ENCODE measurements around the gene MAEA.

MAEA gene

DNA sequence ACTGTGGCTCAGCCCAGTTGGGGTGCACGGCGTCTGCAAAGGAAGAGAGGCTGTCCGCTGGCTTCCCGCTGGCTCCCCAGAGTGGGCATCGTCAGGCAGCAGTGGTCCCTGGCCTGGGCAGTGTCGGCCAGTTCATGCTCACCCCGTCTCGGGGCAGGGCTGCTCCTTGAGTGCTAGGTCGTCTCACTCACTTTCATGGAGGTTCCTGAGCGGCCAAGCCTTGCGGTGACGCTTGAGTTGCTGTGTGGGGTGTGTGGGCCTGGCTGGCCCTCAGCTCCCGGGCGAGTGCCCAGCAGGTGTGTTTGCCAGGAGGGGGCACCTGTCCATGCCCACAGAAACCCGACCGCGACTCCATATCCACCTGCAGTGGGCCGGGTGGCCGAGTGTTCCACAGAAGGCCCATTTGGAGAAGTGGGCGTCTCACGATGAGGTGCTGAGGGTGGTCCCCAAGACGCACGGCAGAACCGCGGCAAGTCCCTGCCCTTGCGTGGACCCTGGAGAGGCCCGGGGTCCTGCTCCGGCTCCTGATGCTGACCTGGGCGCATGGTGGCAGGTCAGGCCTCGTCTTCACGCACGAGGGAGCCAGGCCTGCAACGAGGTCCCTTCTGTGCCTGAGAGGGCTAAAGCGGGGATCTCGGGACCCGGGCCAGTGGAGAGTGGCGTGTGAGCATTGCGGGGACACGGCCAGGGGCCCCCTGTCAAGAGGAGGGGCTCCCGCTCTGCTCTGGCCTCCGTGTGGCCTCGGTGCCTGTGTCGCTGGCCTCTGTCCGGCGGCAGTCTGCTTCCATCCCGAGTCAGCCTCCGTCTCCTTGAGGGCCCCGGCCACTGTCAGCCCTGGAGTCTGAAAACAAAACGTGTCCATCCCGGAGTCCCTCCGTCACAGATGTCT is 38.8 kb downstream of the MAEA start:
- H3K9me2 ChIP-seq (replicated peaks; ENCODE audit: control insufficient read depth, low read length): no peaks in the 10 kb centered on the region
- H3K27me3 ChIP-seq (ENCODE audit: control insufficient read depth, low read length): no peaks in the 10 kb centered on the region
- H3K79me2 ChIP-seq (ENCODE audit: control insufficient read depth, low read length): peaks cover 4% of the 10 kb centered on the region; the same call in 1 of the 2 replicates
- no peaks in the 10 kb centered on the region for H3K4me1 ChIP-seq (ENCODE audit: control insufficient read depth, low read length)
- H3K36me3 ChIP-seq (ENCODE audit: control insufficient read depth, low read length): peaks cover 51% of the 10 kb centered on the region
- H3K4me2 ChIP-seq (ENCODE audit: low read length): no peak overlapping the region
- no peaks in the 10 kb centered on the region for H4K20me1 ChIP-seq (ENCODE audit: control insufficient read depth, insufficient read depth, low read depth, low read length)
- no peak overlapping the region for H3K27ac ChIP-seq (ENCODE audit: low read depth, low read length)
- no peak for TF ChIP-seq EZH2phosphoT487 (IDR thresholded peaks at IDR 0.05; ENCODE audit: borderline replicate concordance, low read length)
- TF ChIP-seq, protein P1, sequence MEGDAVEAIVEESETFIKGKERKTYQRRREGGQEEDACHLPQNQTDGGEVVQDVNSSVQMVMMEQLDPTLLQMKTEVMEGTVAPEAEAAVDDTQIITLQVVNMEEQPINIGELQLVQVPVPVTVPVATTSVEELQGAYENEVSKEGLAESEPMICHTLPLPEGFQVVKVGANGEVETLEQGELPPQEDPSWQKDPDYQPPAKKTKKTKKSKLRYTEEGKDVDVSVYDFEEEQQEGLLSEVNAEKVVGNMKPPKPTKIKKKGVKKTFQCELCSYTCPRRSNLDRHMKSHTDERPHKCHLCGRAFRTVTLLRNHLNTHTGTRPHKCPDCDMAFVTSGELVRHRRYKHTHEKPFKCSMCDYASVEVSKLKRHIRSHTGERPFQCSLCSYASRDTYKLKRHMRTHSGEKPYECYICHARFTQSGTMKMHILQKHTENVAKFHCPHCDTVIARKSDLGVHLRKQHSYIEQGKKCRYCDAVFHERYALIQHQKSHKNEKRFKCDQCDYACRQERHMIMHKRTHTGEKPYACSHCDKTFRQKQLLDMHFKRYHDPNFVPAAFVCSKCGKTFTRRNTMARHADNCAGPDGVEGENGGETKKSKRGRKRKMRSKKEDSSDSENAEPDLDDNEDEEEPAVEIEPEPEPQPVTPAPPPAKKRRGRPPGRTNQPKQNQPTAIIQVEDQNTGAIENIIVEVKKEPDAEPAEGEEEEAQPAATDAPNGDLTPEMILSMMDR (IDR thresholded peaks at IDR 0.05; ENCODE audit: low read depth, low read length, poor library complexity, severe bottlenecking): no peak
- no peaks in the 10 kb centered on the region for H3K9me3 ChIP-seq (ENCODE audit: control insufficient read depth, insufficient read depth, low read length)
- no peaks in the 10 kb centered on the region for H3F3A ChIP-seq (ENCODE audit: control insufficient read depth, insufficient read depth)
- H3K4me3 ChIP-seq (ENCODE audit: low read length): no peak overlapping the region

GRCh38 chr4:1329408-1330371 is 40.0 kb downstream of the MAEA start:
- H4K20me1 ChIP-seq (ENCODE audit: control insufficient read depth, insufficient read depth, low read depth, low read length): no peaks in the 10 kb centered on the region
- no peaks in the 10 kb centered on the region for H3F3A ChIP-seq (ENCODE audit: control insufficient read depth, insufficient read depth)
- H3K4me3 ChIP-seq (ENCODE audit: low read length): no peak overlapping the region
- TF ChIP-seq EZH2phosphoT487 (IDR thresholded peaks at IDR 0.05; ENCODE audit: borderline replicate concordance, low read length): no peak
- TF ChIP-seq, protein P1 (IDR thresholded peaks at IDR 0.05; ENCODE audit: low read depth, low read length, poor library complexity, severe bottlenecking): no peak
- H3K9me3 ChIP-seq (ENCODE audit: control insufficient read depth, insufficient read depth, low read length): no peaks in the 10 kb centered on the region
- H3K27ac ChIP-seq (ENCODE audit: low read depth, low read length): no peak overlapping the region
- H3K27me3 ChIP-seq (ENCODE audit: control insufficient read depth, low read length): no peaks in the 10 kb centered on the region
- H3K9me2 ChIP-seq (replicated peaks; ENCODE audit: control insufficient read depth, low read length): no peaks in the 10 kb centered on the region
- peaks cover 4% of the 10 kb centered on the region; the same call in 1 of the 2 replicates for H3K79me2 ChIP-seq (ENCODE audit: control insufficient read depth, low read length)
- H3K4me2 ChIP-seq (ENCODE audit: low read length): no peak overlapping the region
- H3K36me3 ChIP-seq (ENCODE audit: control insufficient read depth, low read length): peaks cover 46% of the 10 kb centered on the region
- H3K4me1 ChIP-seq (ENCODE audit: control insufficient read depth, low read length): no peaks in the 10 kb centered on the region

GRCh38 chr4:1330761-1331590 is 41.3 kb downstream of the MAEA start:
- Histone ChIP-seq H3K9me3 (ENCODE audit: control insufficient read depth, insufficient read depth, low read length) (no peaks in the 10 kb centered on the region), H3F3A (ENCODE audit: control insufficient read depth, insufficient read depth) (no peaks in the 10 kb centered on the region), H3K27ac (ENCODE audit: low read depth, low read length) (no peak overlapping the region), H3K4me1 (ENCODE audit: control insufficient read depth, low read length) (no peaks in the 10 kb centered on the region), H4K20me1 (ENCODE audit: control insufficient read depth, insufficient read depth, low read depth, low read length) (no peaks in the 10 kb centered on the region), H3K36me3 (ENCODE audit: control insufficient read depth, low read length) (peaks cover 37% of the 10 kb centered on the region), H3K27me3 (ENCODE audit: control insufficient read depth, low read length) (no peaks in the 10 kb centered on the region), H3K9me2 (replicated peaks; ENCODE audit: control insufficient read depth, low read length) (no peaks in the 10 kb centered on the region), H3K4me3 (ENCODE audit: low read length) (no peak overlapping the region), H3K4me2 (ENCODE audit: low read length) (no peak overlapping the region), H3K79me2 (ENCODE audit: control insufficient read depth, low read length) (peaks cover 4% of the 10 kb centered on the region; the same call in 1 of the 2 replicates)
- TF ChIP-seq, protein P1 (IDR thresholded peaks at IDR 0.05; ENCODE audit: low read depth, low read length, poor library complexity, severe bottlenecking): no peak
- no peak for TF ChIP-seq EZH2phosphoT487 (IDR thresholded peaks at IDR 0.05; ENCODE audit: borderline replicate concordance, low read length)

Data from DOHH2 (cell line).